Glutamatergic neuron (in vitro differentiated cells): ENCODE measurements around the gene ATP11A. TPM values are rescaled to one million over a fixed set of nuclear protein-coding genes. Genes with fewer than 3 reads are reported as not detected.

ENCODE experiments used
- DNase-seq: peaks from one replicate; pipeline ENCODE4 v3.0.0; 2022
- H3K27ac Mint-ChIP-seq: one replicate; pipeline ENCODE4 v1.8.0; 2020; ENCODE audit warnings: mild to moderate bottlenecking, mixed read lengths, inconsistent platforms; ENCODE audit not compliant: unreplicated experiment
- H3K27me3 Mint-ChIP-seq: one replicate; pipeline ENCODE4 v1.8.0; 2020; ENCODE audit warnings: mild to moderate bottlenecking, moderate library complexity, mixed read lengths, inconsistent platforms; ENCODE audit not compliant: unreplicated experiment
- H3K36me3 Mint-ChIP-seq: one replicate; pipeline ENCODE4 v1.8.0; 2020; ENCODE audit warnings: mild to moderate bottlenecking, mixed read lengths, inconsistent platforms; ENCODE audit not compliant: unreplicated experiment
- H3K4me1 Mint-ChIP-seq: one replicate; pipeline ENCODE4 v1.8.0; 2020; ENCODE audit warnings: mild to moderate bottlenecking, low read depth, mixed read lengths, inconsistent platforms; ENCODE audit not compliant: unreplicated experiment
- H3K4me3 Mint-ChIP-seq: one replicate; pipeline ENCODE4 v1.8.0; 2020; ENCODE audit warnings: mild to moderate bottlenecking, mixed read lengths, inconsistent platforms; ENCODE audit not compliant: unreplicated experiment
- H3K9me3 Mint-ChIP-seq: one replicate; pipeline ENCODE4 v1.8.0; 2020; ENCODE audit warnings: mild to moderate bottlenecking, moderate library complexity, mixed read lengths, inconsistent platforms; ENCODE audit not compliant: unreplicated experiment
- CTCF ChIP-seq: fragments of 200-600 bp; sonication (generic); IDR thresholded peaks from one replicate; pipeline ENCODE4 v1.5.0; 2021; ENCODE audit not compliant: partially characterized antibody, unreplicated experiment
- total RNA-seq: library from RNA; stranded (reverse); fragmentation: NEBNext Ultra II Directional; extraction: Animal tissue kit (Norgen Biotek cat#: 25700); gene quantifications from one replicate; pipeline ENCODE4 v1.2.1, GENCODE V29; 2021; ENCODE audit not compliant: unreplicated experiment

ATP11A gene
- total RNA-seq, 1 donor from 2014 or later, result 127 TPM

- peaks cover 10% of the 10 kb centered on the region for H3K4me1 Mint-ChIP-seq
- no peak for DNase-seq
- peaks cover 37% of the 10 kb centered on the region for H3K36me3 Mint-ChIP-seq
- TF ChIP-seq CTCF, result no peak
- peaks cover 7% of the 10 kb centered on the region for H3K27me3 Mint-ChIP-seq
- H3K9me3 Mint-ChIP-seq, result peaks cover 15% of the 10 kb centered on the region
- no peak overlapping the region for H3K4me3 Mint-ChIP-seq
- no peak overlapping the region for H3K27ac Mint-ChIP-seq
These were observed 214.7 kb downstream of the ATP11A start for GRCh38 chr13:112904436-112904960.

- Mint-ChIP-seq H3K4me3 (no peak overlapping the region), H3K27ac (no peak overlapping the region), H3K9me3 (peaks cover 18% of the 10 kb centered on the region), H3K27me3 (peaks cover 5% of the 10 kb centered on the region), H3K4me1 (peaks cover 5% of the 10 kb centered on the region), H3K36me3 (peaks cover 37% of the 10 kb centered on the region)
- TF ChIP-seq CTCF, result no peak
- DNase-seq, result no peak
These were observed 215.2 kb downstream of the ATP11A start for GRCh38 chr13:112905086-112905485.

DNA sequence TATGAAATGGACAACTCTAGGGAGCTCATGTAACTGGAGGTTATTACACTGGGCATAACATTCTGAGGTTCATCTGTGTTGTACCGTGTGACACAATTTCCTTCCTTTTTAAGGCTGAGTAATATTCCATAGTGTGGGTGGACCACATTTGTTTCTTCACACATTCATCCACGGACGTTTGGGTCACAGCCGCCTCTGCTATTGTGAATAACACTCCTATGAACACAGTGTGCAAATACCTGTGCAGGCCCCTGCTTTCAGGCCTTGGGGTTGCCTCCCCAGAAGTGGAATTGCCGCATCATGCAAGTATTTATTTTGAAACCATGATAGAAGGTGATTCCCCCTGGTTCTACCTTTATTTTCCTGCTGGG is 215.8 kb downstream of the ATP11A start:
- no peak overlapping the region for H3K4me3 Mint-ChIP-seq
- H3K4me1 Mint-ChIP-seq, result peaks cover 5% of the 10 kb centered on the region
- no peak for TF ChIP-seq CTCF
- H3K27ac Mint-ChIP-seq, result no peak overlapping the region
- H3K9me3 Mint-ChIP-seq, result peaks cover 18% of the 10 kb centered on the region
- H3K27me3 Mint-ChIP-seq, result peaks cover 3% of the 10 kb centered on the region
- H3K36me3 Mint-ChIP-seq, result peaks cover 37% of the 10 kb centered on the region
- no peak for DNase-seq

DNA sequence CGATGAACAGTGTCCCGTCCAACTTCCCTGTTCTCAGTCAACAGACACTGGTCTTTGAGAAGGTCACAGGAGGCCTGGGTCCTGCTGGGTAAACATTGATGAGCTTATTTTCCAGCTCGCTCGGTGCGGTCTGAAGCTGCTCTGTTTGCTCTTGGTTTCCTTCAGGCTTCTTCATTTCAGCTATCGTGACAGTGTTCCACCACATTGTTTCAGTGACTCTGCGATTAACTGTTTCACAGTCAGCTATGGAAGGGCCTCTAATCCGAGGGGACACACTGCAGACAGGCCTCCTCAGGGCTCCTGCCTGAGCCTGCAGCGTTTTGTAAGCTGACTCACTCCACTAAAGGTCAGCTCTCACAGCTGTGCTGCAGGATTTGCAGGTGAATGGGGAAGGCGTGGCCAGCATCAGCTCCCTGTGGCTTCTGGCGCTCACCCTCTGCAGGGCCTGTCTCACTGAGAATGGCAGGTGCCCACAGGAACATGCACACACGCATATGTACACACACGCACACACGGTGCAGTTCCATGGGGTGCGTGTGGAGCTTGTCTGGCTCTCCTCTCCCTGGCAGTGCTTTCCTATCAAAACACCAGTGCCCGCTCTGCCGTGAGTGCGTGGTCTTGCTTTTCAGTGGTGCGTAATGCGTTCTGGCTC is 216.3 kb downstream of the ATP11A start:
- Mint-ChIP-seq H3K9me3 (peaks cover 18% of the 10 kb centered on the region), H3K36me3 (peaks cover 37% of the 10 kb centered on the region), H3K4me3 (no peak overlapping the region), H3K4me1 (peaks cover 5% of the 10 kb centered on the region), H3K27me3 (peaks cover 3% of the 10 kb centered on the region), H3K27ac (no peak overlapping the region)
- TF ChIP-seq CTCF, result no peak
- DNase-seq, result no peak

GRCh38 chr13:112907286-112907685 is 217.4 kb downstream of the ATP11A start:
- no peak overlapping the region for H3K27ac Mint-ChIP-seq
- H3K4me3 Mint-ChIP-seq, result no peak overlapping the region
- H3K36me3 Mint-ChIP-seq, result peaks cover 31% of the 10 kb centered on the region
- DNase-seq, result no peak
- peaks cover 5% of the 10 kb centered on the region for H3K4me1 Mint-ChIP-seq
- H3K9me3 Mint-ChIP-seq, result peaks cover 15% of the 10 kb centered on the region
- no peak for TF ChIP-seq CTCF
- H3K27me3 Mint-ChIP-seq, result peaks cover 3% of the 10 kb centered on the region
